HUDEP-2 (cell line): ENCODE data around the gene FUT3.

ENCODE experiments used
- DNase-seq, 76 experiments: peaks; one replicate each; lab custom pipeline; 2025; ENCODE audit not compliant: unreplicated experiment in 76 of 76; lab: John Stamatoyannopoulos, UW

FUT3 gene

GRCh38 chr19:5851302-5851701 lies at the start of gene FUT3:
Gene FUT3, minus strand, starts transcription at chr19:5851449.
- no peak for DNase-seq

GRCh38 chr19:5900976-5901375 lies 49.7 kb upstream of the FUT3 start:
- no peak for DNase-seq

GRCh38 chr19:5899728-5900526 lies 48.7 kb upstream of the FUT3 start:
- DNase-seq = no peak

GRCh38 chr19:5897189-5897969 lies 46.1 kb upstream of the FUT3 start:
- no peak for DNase-seq

GRCh38 chr19:5896365-5897076 lies 45.3 kb upstream of the FUT3 start:
- no peak for DNase-seq

GRCh38 chr19:5895890-5896289 lies 44.6 kb upstream of the FUT3 start:
- DNase-seq = no peak

GRCh38 chr19:5895409-5895808 lies 44.2 kb upstream of the FUT3 start:
- no peak for DNase-seq

GRCh38 chr19:5894704-5895349 lies 43.6 kb upstream of the FUT3 start:
- peak in 3 of 76 experiments; percentile 16 to 25 (median 17) for DNase-seq

- DNase-seq = peak in 75 of 76 experiments; percentile 47 to 95 (median 89)
Measured at GRCh38 chr19:5893907-5894703, 42.9 kb upstream of the FUT3 start.

GRCh38 chr19:5893296-5893903 lies 42.2 kb upstream of the FUT3 start:
- DNase-seq = no peak

- DNase-seq = peak in 1 of 76 experiments; percentile 14
Measured at GRCh38 chr19:5892772-5893275, 41.6 kb upstream of the FUT3 start.

- DNase-seq = peak in 6 of 76 experiments; percentile 11 to 24 (median 17)
Measured at GRCh38 chr19:5891938-5892771, 40.9 kb upstream of the FUT3 start.

GRCh38 chr19:5891572-5891937 lies 40.3 kb upstream of the FUT3 start:
- DNase-seq = no peak

GRCh38 chr19:5890099-5890498 lies 38.9 kb upstream of the FUT3 start:
- DNase-seq = no peak

GRCh38 chr19:5889288-5889971 lies 38.2 kb upstream of the FUT3 start:
- no peak for DNase-seq

GRCh38 chr19:5884065-5884811 lies 33.0 kb upstream of the FUT3 start:
- peak in 11 of 76 experiments; percentile 26 to 45 (median 33) for DNase-seq
